Epithelial cell of proximal tubule (primary cell): ENCODE data around the gene ZMYND12. TPM values are rescaled to one million over a fixed set of nuclear protein-coding genes. Genes with fewer than 3 reads are reported as not detected.
A peak's percentile ranks its signal among the peaks of the same experiment; 100 is the strongest.
"Not testable (repeated sequence)": the region's sequence is repeated elsewhere in the genome, so short reads cannot be mapped to it uniquely, and the experiment has no call there.

Experiments
- DNase-seq: peaks from one replicate; pipeline ENCODE4 v3.0.0-alpha.2; 2011; ENCODE audit warnings: low read depth
- H3K4me3 ChIP-seq: 2 replicates; pipeline ENCODE4 v1.5.1; 2011; ENCODE audit warnings: low read depth, mild to moderate bottlenecking, low read length
- CTCF ChIP-seq: conservative IDR thresholded peaks from 2 replicates; pipeline ENCODE4 v1.5.1; 2012; ENCODE audit warnings: low read depth, mild to moderate bottlenecking, low read length
- total RNA-seq: library from RNA; depleted of rRNA; stranded (reverse); fragments of >200 nt; gene quantifications from 2 replicates; pipeline ENCODE4 v1.2.3, GENCODE V29; 2015

Gene ZMYND12
- total RNA-seq, 1 donor from 2014 or later = 0.35 TPM

- no peak for DNase-seq
- no peak overlapping the region for H3K4me3 ChIP-seq
- peak; percentile 9 for TF ChIP-seq CTCF
These were observed 23.8 kb upstream of the ZMYND12 start for GRCh38 chr1:42479621-42480020.

DNA sequence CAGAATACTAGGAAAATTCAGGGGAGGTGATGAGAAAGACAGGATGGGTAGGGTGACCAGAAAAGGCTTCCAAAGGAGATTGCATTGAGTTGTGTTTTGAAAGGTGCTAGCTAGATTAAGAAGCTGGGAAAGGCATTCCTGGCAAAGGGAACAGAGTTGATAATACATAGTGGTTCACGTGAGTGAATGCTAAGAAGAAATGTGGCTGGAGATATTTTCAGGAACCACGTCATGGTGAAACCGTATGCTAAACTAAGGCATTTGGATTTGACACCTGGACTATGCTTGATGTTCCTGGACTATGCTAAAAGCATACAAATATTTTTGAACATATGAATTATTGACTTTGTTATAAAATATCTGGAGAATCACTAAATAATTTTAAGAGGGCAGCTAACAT is 22.0 kb upstream of the ZMYND12 start:
- no peak for DNase-seq
- no peak for TF ChIP-seq CTCF
- no peak overlapping the region for H3K4me3 ChIP-seq

DNA sequence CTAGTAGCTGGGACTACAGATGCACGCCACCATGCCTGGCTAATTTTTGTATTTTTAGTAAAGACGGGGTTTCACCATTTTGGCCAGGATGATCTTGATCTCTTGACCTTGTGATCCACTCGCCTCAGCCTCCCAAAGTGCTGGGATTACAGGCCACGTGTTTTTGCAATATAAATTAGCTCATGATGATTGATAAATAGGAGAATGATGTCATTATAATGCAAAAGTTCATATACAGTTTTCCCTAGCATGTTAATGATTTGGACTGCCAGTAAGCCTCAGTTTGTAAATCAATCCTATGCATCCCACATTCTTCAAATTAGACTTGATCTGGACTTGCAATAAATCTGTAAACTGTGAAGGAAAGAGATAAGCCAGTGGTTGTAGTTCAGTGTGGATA is 21.5 kb upstream of the ZMYND12 start:
- H3K4me3 ChIP-seq, DNase-seq: not testable (repeated sequence)

DNA sequence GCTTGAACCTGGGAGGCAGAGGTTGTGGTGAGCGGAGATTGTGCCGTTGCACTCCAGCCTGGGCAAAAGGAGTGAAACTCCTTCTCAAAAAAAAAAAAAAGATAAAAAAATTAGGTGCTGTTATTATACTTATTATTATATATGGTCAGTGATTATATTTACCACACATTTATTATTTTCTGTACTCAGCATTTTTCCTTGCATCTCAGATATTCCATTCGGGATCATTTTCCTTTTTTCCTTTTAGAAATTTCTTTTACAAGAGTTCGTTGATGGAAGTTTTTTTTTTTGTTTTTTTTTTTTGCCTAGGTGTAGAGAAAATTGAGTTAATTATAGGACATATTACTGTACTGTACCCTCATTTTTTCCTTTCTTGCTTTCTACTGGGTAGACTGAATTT is 20.8 kb upstream of the ZMYND12 start:
- TF ChIP-seq CTCF = no peak

DNA sequence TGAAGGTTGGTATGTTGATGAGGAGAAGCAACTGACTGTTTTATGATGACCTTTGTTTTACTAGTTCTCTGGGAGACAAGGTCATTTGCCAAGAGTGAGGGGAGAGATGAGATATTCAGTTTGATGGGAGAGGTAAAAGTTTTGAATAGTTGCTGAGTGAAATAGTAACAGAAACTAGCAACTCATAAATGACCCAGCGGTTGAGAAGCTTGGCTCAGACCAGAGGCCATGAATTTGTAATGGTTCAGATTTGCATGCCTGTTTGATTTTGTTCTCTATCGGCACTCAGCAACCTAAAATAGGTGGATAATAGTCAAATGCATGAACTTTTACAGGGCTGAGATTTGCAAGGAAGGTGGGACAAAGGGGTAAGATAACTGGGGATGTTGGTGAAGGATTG is 13.9 kb upstream of the ZMYND12 start:
- TF ChIP-seq CTCF = no peak
- no peak overlapping the region for H3K4me3 ChIP-seq
- DNase-seq = no peak

More for the DNA sequence above, 20.8 kb upstream of the ZMYND12 start:
- no peak overlapping the region for H3K4me3 ChIP-seq
- no peak for DNase-seq

DNA sequence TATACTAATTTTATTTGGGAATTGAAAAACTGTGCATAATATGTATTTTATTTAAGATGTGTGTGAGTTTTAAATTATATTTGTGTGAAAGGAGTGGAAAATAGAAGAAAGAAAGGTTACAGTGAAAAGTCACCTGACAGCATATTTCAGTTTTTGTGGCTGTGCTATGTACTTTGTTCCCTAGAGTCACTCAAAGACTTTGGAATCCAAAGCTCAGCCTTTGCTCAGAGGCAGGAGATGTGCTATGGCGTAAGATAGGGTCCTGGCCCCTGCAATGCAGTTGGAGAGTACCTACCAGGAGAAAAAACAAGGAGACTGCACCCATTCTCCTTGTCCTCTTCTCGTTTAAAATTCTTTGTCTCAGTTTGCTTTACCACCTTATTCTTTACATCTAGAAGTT is 10.2 kb upstream of the ZMYND12 start:
- H3K4me3 ChIP-seq = no peak overlapping the region
- DNase-seq = no peak
- TF ChIP-seq CTCF = no peak

DNA sequence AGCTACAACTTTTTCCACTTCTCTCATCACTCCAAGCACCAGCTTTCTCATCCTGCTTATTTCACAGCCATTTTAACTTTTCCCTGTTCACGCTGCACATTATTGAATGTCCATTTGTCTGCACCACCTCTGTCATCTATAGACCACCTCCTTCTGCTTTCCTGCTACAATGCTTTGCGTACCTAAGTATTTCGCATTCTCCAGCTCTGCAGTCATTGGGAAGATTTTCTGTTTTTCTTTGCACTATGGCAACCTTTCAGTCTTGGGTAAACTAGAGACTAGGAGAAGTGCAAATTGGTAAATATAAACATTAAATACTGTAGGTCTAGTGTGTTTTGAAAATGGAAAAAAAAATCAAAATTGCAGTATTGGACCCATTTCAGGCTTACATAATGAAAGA is 8.1 kb upstream of the ZMYND12 start:
- peak overlapping the region; percentile 70 for H3K4me3 ChIP-seq
- TF ChIP-seq CTCF = no peak
- DNase-seq = no peak
